Left renal cortex interstitium (tissue), 4 donors: ENCODE results near the gene IFNL2. TPM values are rescaled to one million over a fixed set of nuclear protein-coding genes. Genes with fewer than 3 reads are reported as not detected.

Source experiments
- DNase-seq, 4 donors: peaks; one replicate each; pipeline ENCODE4 v3.0.0-alpha.2; 2013; ENCODE audit warnings: low read depth in 4 of 4, low spot score in 2 of 4, missing footprints in 1 of 4
- polyA plus RNA-seq, 4 donors: library from polyadenylated mRNA; unstranded; fragments of 120-200 nt; gene quantifications; one replicate each; pipeline ENCODE4 v1.2.1, GENCODE V29; 2013; ENCODE audit not compliant: insufficient read length in 4 of 4

Gene IFNL2
- polyA plus RNA-seq, 4 donors: not detected

DNA sequence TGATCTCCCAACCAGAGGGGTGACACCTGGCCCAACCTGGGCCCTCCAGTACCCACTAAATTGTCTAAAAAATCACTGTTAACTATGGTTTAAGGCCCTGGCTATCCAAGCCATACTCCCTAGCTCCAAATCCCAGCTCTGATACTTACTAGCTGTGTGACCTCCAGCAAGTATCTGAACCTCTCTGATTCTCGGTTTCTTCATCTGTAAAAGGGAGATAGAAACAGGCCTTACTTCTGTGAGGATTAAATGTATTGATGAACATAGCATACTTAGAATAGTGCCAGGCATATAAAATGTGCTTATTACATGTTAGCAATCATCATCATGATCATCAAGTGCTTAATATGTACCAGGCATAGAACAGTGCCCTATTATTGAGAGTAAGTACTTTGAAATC lies 47.7 kb downstream of the IFNL2 start:
- DNase-seq: no peak

DNA sequence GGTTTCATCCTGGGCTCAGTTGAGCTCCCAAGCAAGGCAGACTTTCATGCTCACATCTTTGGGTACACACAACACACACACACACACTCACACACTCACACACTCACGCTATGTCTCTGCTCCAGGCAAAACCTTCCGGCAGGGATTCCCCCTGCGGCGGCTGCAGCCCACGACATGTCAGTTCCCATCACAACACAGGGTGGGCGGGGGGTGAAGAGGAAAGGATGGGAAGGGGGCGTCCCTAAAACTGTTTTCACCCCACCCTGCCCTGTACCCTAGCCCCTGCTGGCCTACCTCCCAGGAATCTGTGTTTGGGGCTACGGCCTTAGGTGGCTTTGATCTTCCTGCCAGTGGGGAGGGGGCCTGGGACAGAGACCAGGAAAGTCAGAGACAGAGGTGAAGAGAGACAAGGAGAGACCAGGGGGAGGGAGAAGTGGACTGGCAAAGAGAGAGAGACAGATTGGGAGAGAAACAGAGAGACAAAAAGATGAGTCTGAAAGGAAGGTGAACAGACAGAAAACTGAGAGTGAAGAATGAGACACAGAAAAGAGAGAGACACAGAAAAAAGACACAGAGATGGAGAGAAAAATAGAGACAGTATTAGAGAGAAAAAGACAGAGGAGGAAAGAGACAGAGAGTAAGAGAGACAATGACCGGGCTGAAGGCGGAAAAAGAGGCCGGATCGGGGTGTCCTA lies 48.6 kb downstream of the IFNL2 start:
- DNase-seq: no peak

DNA sequence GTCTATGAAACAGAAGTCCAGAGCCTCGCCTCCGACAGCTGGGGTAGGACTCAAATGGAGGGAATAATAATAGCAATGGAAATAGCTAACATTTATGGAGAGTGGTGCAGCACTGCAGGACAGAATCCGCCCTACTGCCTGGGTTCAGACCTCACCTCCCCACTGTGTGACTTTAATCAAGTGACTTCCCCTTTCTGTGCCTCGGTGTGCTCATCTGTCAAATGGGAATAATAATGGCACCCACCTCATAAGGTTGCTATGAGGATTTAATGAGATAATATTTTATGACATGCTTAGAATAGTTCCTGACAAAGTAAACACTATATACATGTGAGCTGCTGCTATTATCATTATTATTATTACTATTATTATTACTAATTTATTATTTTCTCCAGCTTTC lies 49.3 kb downstream of the IFNL2 start:
- DNase-seq: no peak

DNA sequence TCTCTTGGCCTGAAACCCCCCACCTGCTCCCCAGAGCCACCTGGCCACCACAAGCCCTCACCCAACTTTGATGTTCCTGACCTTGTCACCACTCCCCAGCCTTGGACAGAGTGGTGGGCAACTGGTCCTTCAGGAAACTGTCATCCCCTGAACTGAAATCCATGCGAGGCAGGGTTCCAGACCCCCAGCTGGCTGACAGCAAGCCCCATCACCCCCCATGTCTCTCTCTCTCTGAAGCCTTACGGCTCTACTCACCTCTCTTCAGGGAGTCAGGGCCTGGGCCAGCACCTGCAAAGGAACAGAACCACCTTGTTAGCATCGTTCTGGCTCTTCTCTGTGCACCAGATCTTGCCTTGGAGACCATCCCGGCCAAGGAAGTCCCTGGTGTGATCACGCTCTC lies 49.9 kb downstream of the IFNL2 start:
- no peak for DNase-seq

DNA sequence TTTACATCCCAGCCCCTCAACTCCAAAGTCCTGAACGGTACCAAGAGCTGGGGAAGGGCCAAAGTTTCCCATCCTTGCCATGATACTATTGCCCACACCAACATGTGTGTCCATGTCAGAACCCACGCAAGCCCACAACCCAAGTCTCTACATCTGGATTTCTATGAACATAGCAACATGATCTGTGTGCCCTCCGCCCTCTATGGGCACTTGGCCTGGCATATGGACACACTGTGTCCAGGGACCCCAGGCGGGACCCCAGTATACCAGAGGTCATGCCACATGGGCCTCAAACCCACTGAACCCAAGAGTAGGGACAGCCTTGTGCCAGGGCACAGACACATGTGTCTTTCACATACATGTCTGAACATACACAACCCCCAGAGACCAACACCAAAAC lies 50.5 kb downstream of the IFNL2 start:
- DNase-seq: no peak

DNA sequence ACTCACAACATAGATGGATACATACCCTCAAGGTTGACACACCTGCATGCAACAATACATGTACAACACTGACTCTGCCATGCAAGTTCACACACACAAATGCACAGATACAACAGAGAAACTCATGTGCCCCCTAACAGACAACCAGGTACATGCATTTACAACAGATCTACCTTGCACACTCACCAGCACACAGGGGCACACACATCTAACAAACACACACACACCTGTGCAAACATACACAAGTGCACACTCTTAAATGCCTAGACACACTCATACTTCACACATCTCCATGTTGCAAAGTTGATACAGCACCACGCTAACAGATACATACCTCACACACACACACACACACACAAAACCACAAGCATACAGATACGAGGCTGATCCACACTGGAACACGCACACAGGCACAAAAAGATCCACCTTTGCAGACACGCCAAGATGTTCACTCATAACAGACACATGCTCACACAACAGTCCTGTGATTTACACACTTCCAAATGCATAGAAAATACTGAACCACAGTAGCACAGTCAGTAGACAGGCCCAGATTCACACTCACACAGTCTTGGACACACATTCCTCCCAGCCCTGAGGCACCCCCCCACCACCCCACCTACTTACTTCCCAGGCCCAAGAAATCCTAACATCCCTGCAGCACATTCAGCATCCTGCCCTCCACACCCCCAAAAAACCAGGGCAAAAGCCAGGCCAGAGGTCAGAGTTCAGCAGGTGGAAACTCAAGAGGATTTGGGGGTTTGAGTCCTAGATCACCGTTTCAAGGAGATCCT lies 51.1 kb downstream of the IFNL2 start:
- no peak for DNase-seq

Other genes starting within 250 kb of the IFNL2 start
- gene FBXO27, start 235.8 kb upstream of the IFNL2 start, polyA plus RNA-seq: 1 to 10 TPM; 6.1 to 9.8 (median 7.8) TPM
- gene ACP7, start 184.0 kb upstream of the IFNL2 start, polyA plus RNA-seq: 1 to 10 TPM in 1 of 4 donors, under 1 TPM in 3; 0.13 to 1.5 (median 0.56) TPM
- 10 to 100 TPM; 42.6 to 80.8 (median 71.0) TPM for gene PAK4, start 142.6 kb upstream of the IFNL2 start, polyA plus RNA-seq
- 1 to 10 TPM in 3 of 4 donors, under 1 TPM in 1; 0.99 to 4.0 (median 1.4) TPM for gene NCCRP1, start 71.4 kb upstream of the IFNL2 start, polyA plus RNA-seq
- not detected for gene SYCN, start 64.1 kb upstream of the IFNL2 start, polyA plus RNA-seq
- not detected for gene IFNL3, start 23.4 kb upstream of the IFNL2 start, polyA plus RNA-seq
- gene IFNL4, start 19.5 kb upstream of the IFNL2 start, polyA plus RNA-seq: under 1 TPM in 1 of 4 donors, not detected in 3; 0.09 TPM
- not detected for gene IFNL1, start 28.0 kb downstream of the IFNL2 start, polyA plus RNA-seq
- gene LRFN1, start 52.5 kb downstream of the IFNL2 start, polyA plus RNA-seq: 1 to 10 TPM in 3 of 4 donors, under 1 TPM in 1; 0.75 to 2.9 (median 2.1) TPM
- gene GMFG, start 67.6 kb downstream of the IFNL2 start, polyA plus RNA-seq: 10 to 100 TPM; 20.4 to 29.0 (median 25.2) TPM
- gene SAMD4B, start 74.0 kb downstream of the IFNL2 start, polyA plus RNA-seq: 100 to 1,000 TPM in 3 of 4 donors, 10 to 100 TPM in 1; 86.6 to 165 (median 124) TPM
- gene PAF1, start 122.7 kb downstream of the IFNL2 start, polyA plus RNA-seq: 10 to 100 TPM; 65.6 to 74.3 (median 68.5) TPM
- 10 to 100 TPM; 38.4 to 44.9 (median 40.8) TPM for gene MED29, start 123.0 kb downstream of the IFNL2 start, polyA plus RNA-seq
- 10 to 100 TPM; 18.0 to 77.6 (median 30.0) TPM for gene ZFP36, start 138.5 kb downstream of the IFNL2 start, polyA plus RNA-seq
- 100 to 1,000 TPM in 2 of 4 donors, 10 to 100 TPM in 2; 56.7 to 139 (median 101) TPM for gene PLEKHG2, start 144.3 kb downstream of the IFNL2 start, polyA plus RNA-seq
- 1,000 to 10,000 TPM; 1,223 to 1,602 (median 1,296) TPM for gene RPS16, start 167.6 kb downstream of the IFNL2 start, polyA plus RNA-seq
- 100 to 1,000 TPM; 107 to 161 (median 145) TPM for gene SUPT5H, start 177.2 kb downstream of the IFNL2 start, polyA plus RNA-seq
- gene TIMM50, start 212.4 kb downstream of the IFNL2 start, polyA plus RNA-seq: 10 to 100 TPM; 71.6 to 96.3 (median 87.8) TPM
- under 1 TPM; 0.51 to 0.87 (median 0.67) TPM for gene DLL3, start 230.6 kb downstream of the IFNL2 start, polyA plus RNA-seq
- 10 to 100 TPM in 1 of 4 donors, 1 to 10 TPM in 3; 5.0 to 10.1 (median 7.4) TPM for gene SELENOV, start 246.7 kb downstream of the IFNL2 start, polyA plus RNA-seq